K562 (cell line): ENCODE results near the gene SLC43A2. TPM values are rescaled to one million over a fixed set of nuclear protein-coding genes. Genes with fewer than 3 reads are reported as not detected.

Experiments used
- ATAC-seq: fragments of 200-7000 bp; cut with Tn5 transposase; 3 replicates; pipeline ENCODE4 v1.9.1; 2020; ENCODE audit warnings: moderate library complexity
- BruUV-seq: library from RNA; stranded (reverse); fragments of 400-500 nt; replicated peaks from 2 replicates; lab custom pipeline; 2021; lab: Mats Ljungman, UMichigan
- CTCF ChIA-PET: fragments of 300-600 bp; formaldehyde crosslinking; extraction: SDS; loops from one replicate; lab custom pipeline; 2021; ENCODE audit warnings: low intra/inter-chr PET ratio; lab: Yijun Ruan, JAX
- POLR2A ChIA-PET: fragments of 300-600, 350-650 bp; sonication (Branson Sonifier 250); formaldehyde crosslinking; extraction: SDS; loops from one replicate; lab custom pipeline; 2021; ENCODE audit warnings: antibody characterized with exemption, inconsistent platforms; lab: Yijun Ruan, JAX
- DNase-seq, 4 experiments: peaks; one replicate each; pipeline versions ENCODE4 v3.0.0 to v3.0.0-alpha.2; 2011 to 2018; ENCODE audit warnings: low spot score in 3 of 4, mixed read lengths in 3 of 4; ENCODE audit errors: extremely low read depth in 1 of 4
- FAIRE-seq: peaks from 2 replicates; lab custom pipeline; 2011; peaks lifted over from hg19 to GRCh38; lab: Jason Lieb, UNC
- H2AFZ ChIP-seq: 2 replicates; pipeline ENCODE4 v1.6.0; 2011; ENCODE audit warnings: low read depth, low read length, control low read depth, inconsistent platforms
- H3K27ac ChIP-seq: fragments of 200-600 bp; 3 replicates; pipeline ENCODE4 v1.8.0; 2011; ENCODE audit warnings: low read depth, mild to moderate bottlenecking, control low read depth, inconsistent platforms, low read length, moderate library complexity, mixed read lengths; ENCODE audit errors: extremely low read depth
- H3K27me3 ChIP-seq, 2 experiments: fragments of 300-600 bp in 1 of 2; 2 replicates in 1 of 2; 3 replicates in 1 of 2; pipeline versions ENCODE4 v1.6.0 to v1.8.0; 2011; ENCODE audit warnings: inconsistent platforms in 2 of 2, low read length in 2 of 2, mild to moderate bottlenecking in 1 of 2, mixed read lengths in 1 of 2, moderate library complexity in 1 of 2; ENCODE audit not compliant: control insufficient read depth in 2 of 2, insufficient read depth in 2 of 2
- H3K36me3 ChIP-seq: fragments of 300-600 bp; 3 replicates; pipeline ENCODE4 v1.8.0; 2011; ENCODE audit warnings: mild to moderate bottlenecking, low read length, inconsistent platforms; ENCODE audit not compliant: control insufficient read depth, insufficient read depth
- H3K4me1 ChIP-seq, 2 experiments: fragments of 200-600 bp in 1 of 2; replicated peaks in 1 of 2; 2 replicates in 1 of 2; 3 replicates in 1 of 2; pipeline versions ENCODE4 v1.5.1 to v1.8.0; 2011; ENCODE audit warnings: inconsistent platforms in 2 of 2, low read length in 2 of 2, mild to moderate bottlenecking in 1 of 2, mixed read lengths in 1 of 2, moderate library complexity in 1 of 2; ENCODE audit not compliant: control insufficient read depth in 2 of 2, insufficient read depth in 2 of 2
- H3K4me2 ChIP-seq: 2 replicates; pipeline ENCODE4 v1.6.1; 2011; ENCODE audit warnings: low read length, control low read depth, inconsistent platforms, mixed read lengths; ENCODE audit not compliant: insufficient read depth
- H3K4me3 ChIP-seq: fragments of 200-600 bp; sonication (generic), shearing (Covaris generic); 2 replicates; pipeline ENCODE4 v1.5.1; 2016; ENCODE audit warnings: control low read depth, inconsistent platforms
- H3K79me2 ChIP-seq: fragments of 200-600 bp; 3 replicates; pipeline ENCODE4 v1.8.0; 2011; ENCODE audit warnings: low read length, inconsistent platforms; ENCODE audit not compliant: control insufficient read depth, insufficient read depth
- H3K9ac ChIP-seq, 2 experiments: 2 replicates each; pipeline versions ENCODE4 v1.6.0 to v1.6.1; 2011; ENCODE audit warnings: low read depth in 2 of 2, low read length in 2 of 2, control low read depth in 1 of 2, inconsistent platforms in 1 of 2, mild to moderate bottlenecking in 1 of 2, mixed read lengths in 1 of 2; ENCODE audit not compliant: insufficient read depth in 1 of 2
- H3K9me1 ChIP-seq: one replicate; pipeline ENCODE4 v1.6.0; 2011; ENCODE audit warnings: inconsistent platforms, mild to moderate bottlenecking, low read length, moderate library complexity; ENCODE audit not compliant: control insufficient read depth, insufficient read depth
- H3K9me3 ChIP-seq: replicated peaks from 2 replicates; pipeline ENCODE4 v1.5.1; 2011; ENCODE audit warnings: low read depth, low read length, inconsistent platforms; ENCODE audit not compliant: control insufficient read depth, insufficient read depth
- H4K20me1 ChIP-seq: replicated peaks from 2 replicates; pipeline ENCODE4 v1.6.1; 2011; ENCODE audit warnings: low read length, inconsistent platforms, mixed read lengths; ENCODE audit not compliant: control insufficient read depth, insufficient read depth
- ARID2 ChIP-seq: fragments of 450-650 bp; IDR thresholded peaks from 2 replicates; pipeline ENCODE4 v1.6.1; 2017; ENCODE audit warnings: antibody characterized with exemption, mild to moderate bottlenecking
- CEBPG ChIP-seq, 3 experiments: fragments of 200-800 bp in 1 of 3; sonication (Bioruptor generic) in 1 of 3; sonication (generic) in 1 of 3; formaldehyde crosslinking in 1 of 3; IDR thresholded peaks in 2 of 3; conservative IDR thresholded peaks in 1 of 3; 2 replicates each; pipeline versions ENCODE4 v1.6.1 to v1.8.0; 2016 to 2022; ENCODE audit warnings: missing compliant biosample characterization in 2 of 3, missing genetic modification characterization in 2 of 3, mild to moderate bottlenecking in 1 of 3, missing genetic modification reagents in 1 of 3
- CSDE1 ChIP-seq, 2 experiments: fragments of 450-650 bp; IDR thresholded peaks; 2 replicates each; pipeline ENCODE4 v1.6.1; 2016; ENCODE audit warnings: mild to moderate bottlenecking in 1 of 2
- HDGF ChIP-seq: fragments of 450-650 bp; IDR thresholded peaks from 2 replicates; pipeline ENCODE4 v1.6.1; 2016
- HNRNPUL1 ChIP-seq: fragments of 200-400 bp; formaldehyde crosslinking; IDR thresholded peaks from 2 replicates; pipeline ENCODE4 v1.6.1; 2017; ENCODE audit warnings: low read length
- SIN3B ChIP-seq: fragments of 450-650 bp; IDR thresholded peaks from 2 replicates; pipeline ENCODE4 v1.6.1; 2017; ENCODE audit warnings: low read depth, mild to moderate bottlenecking, moderate library complexity
- SMARCE1 ChIP-seq: fragments of 450-650 bp; IDR thresholded peaks from 2 replicates; pipeline ENCODE4 v1.7.1; 2016; ENCODE audit warnings: mild to moderate bottlenecking
- SREBF1 ChIP-seq: fragments of 150-350 bp; IDR thresholded peaks from 2 replicates; pipeline ENCODE4 v1.6.1; 2014; ENCODE audit warnings: antibody characterized with exemption, low read depth, low read length, borderline replicate concordance
- SREBF2 ChIP-seq: sonication (generic); formaldehyde crosslinking; IDR thresholded peaks from 2 replicates; pipeline ENCODE4 v1.4.0; 2020; ENCODE audit warnings: mild to moderate bottlenecking, missing genetic modification reagents
- ZNF316 ChIP-seq: fragments of 450-650 bp; IDR thresholded peaks from 2 replicates; pipeline ENCODE4 v1.6.1; 2016
- WGBS: fragments of 100-300 bp; shearing (Covaris generic); methylation state at CpG from one replicate; pipeline ENCODE4 v1.1.6; 2016; ENCODE audit warnings: low coverage, mixed read lengths; ENCODE audit not compliant: insufficient coverage; ENCODE audit errors: missing lambda C conversion rate; 5-methylcytosine and 5-hydroxymethylcytosine counted together
- in situ Hi-C: fragments of 300-500 bp; cut with MboI; formaldehyde crosslinking; loops from 4 replicates; pipeline ENCODE4 v1.15.0; 2018; ENCODE audit warnings: inconsistent platforms, mixed read lengths
- intact Hi-C: fragments of 100-400 bp; cut with micrococcal nuclease; formaldehyde crosslinking; loops from 2 replicates; pipeline ENCODE4 v1.14.2; 2022
- polyA plus RNA-seq, 8 experiments: library from polyadenylated mRNA; depleted of rRNA in 4 of 8; stranded (reverse) in 5 of 8; unstranded in 3 of 8; fragments of >200 nt; fragmentation: Nextera tagmentation in 2 of 8; fragmentation: Illumina TruSeq in 1 of 8; extraction: Ambion mirVana in 2 of 8; extraction: Trizol in 1 of 8; gene quantifications; 2 replicates each; pipeline versions ENCODE4 v1.2.1 to v1.2.3, GENCODE V29; 2011 to 2014; ENCODE audit warnings: inconsistent platforms in 1 of 8, missing spikeins in 1 of 8
- total RNA-seq, 7 experiments: library from RNA; depleted of rRNA in 6 of 7; stranded (reverse); fragments of >200 nt in 6 of 7; fragmentation: Illumina TruSeq in 2 of 7; extraction: Trizol in 2 of 7; gene quantifications; 2 replicates each; pipeline versions ENCODE4 v1.2.1 to v1.2.3, GENCODE V29; 2011 to 2021; ENCODE audit warnings: low replicate concordance in 1 of 7
- TF ChIP-seq, protein P1 (sequence below), 2 experiments: fragments of 450-650 bp in 1 of 2; sonication (generic) in 1 of 2; formaldehyde crosslinking; conservative IDR thresholded peaks; 2 replicates each; pipeline versions ENCODE4 v1.4.0 to v1.8.1; 2020 to 2022; ENCODE audit warnings: mild to moderate bottlenecking in 1 of 2, missing genetic modification reagents in 1 of 2

SLC43A2 gene
- total and polyA plus RNA-seq, 9 of the 15 experiments (the other 6 are each of a cell fraction or from before 2014, with no cell fraction given): 0.03 to 10.2 (median 3.6) TPM

DNA sequence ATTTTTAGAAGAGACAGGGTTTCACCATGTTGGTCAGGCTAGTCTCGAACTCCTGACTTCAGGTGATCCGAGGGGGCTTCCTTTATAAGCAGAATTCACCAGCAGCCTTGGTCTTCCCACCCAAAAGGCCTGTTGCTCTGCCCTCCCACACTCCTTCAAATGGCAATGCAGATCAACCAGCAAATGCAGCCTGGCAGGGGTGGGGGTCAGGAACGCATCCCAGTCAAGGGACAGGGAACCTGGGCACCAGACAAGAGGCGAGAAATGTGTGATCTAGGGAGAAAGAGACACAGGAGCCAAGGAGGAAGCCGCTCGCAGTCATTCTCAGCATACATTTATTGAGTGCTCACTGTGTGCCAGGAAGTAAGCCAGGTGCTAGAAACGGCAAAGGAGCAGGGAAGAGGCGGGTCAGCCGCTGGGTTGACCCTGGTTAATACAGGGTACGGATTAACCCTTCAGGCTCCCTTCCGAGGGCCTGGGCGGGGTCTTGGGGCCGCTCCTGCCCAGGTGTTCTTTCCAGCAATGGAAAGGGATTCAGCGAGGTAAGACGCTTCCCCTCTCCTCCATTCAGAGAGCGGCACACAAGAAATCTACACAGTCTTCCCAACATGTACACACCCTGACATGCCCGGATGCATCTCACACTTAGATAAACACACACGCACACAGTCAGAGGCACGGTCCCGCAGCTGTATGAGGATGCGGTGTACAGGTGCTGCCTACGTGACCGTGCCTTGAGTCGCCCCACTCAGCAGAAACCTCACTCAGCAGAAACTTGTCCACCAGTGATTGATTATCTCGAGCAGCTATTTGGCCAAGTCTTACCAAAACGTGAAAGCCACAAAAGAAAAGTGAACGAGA is 59.5 kb downstream of the SLC43A2 start (continued):
- TF ChIP-seq SREBF2 (CRISPR knock-in tag): no peak
- TF ChIP-seq CEBPG (CRISPR knock-in tag; IDR thresholded peaks at IDR 0.05): no peak
- TF ChIP-seq CEBPG (tag; conservative IDR thresholded peaks at IDR 0.05 in 1 of 2, IDR thresholded peaks at IDR 0.05 in 1 of 2): no peak
- TF ChIP-seq, protein P1, sequence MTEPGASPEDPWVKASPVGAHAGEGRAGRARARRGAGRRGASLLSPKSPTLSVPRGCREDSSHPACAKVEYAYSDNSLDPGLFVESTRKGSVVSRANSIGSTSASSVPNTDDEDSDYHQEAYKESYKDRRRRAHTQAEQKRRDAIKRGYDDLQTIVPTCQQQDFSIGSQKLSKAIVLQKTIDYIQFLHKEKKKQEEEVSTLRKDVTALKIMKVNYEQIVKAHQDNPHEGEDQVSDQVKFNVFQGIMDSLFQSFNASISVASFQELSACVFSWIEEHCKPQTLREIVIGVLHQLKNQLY (CRISPR knock-in tag; conservative IDR thresholded peaks at IDR 0.05): no peak

DNA sequence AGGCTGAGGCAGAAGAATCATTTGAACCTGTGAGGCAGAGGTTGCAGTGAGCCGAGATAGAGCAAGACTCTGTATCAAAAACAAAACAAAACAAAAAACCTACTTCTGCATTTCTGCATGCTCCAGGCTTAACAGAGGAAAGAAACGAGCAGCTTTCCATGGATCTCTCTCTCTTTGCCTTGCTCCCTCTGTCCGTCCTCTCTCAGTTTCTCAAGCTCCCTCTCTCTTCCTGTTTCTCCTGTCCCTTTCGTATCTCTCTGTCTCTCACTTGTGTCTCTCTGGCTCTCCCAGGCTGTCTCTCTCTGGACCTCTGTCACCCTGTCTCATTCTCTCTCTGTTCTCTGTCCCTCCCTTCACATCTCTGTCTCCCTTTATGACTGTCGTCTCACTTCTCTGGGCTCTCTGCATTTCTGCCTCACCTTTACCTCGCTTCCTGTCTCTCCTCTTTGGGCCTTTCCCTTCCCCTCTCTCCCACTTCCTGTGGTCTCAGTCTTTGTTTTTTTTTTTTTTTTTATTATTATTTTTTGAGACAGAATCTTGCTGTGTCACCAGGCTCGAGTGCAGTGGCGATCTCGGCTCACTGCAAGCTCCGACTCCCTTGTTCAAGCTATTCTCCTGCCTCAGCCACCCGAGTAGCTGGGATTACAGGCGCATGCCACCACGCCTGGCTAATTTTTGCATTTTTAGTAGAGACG is 62.0 kb downstream of the SLC43A2 start:
- peaks cover 4% of the 10 kb centered on the region for H3K79me2 ChIP-seq
- DNase-seq (no peak), FAIRE-seq (peak; percentile 46), ATAC-seq (no peak)
- in situ Hi-C loops: no loop called here
- BruUV-seq: no TSS peak
- CTCF ChIA-PET: no interaction called here
- POLR2A ChIA-PET: interaction anchor here (1.4 kb wide), 1 partner anchor 11 kb away, joined by 5 read pairs; no protein-coding TSS in a partner anchor
- peak overlapping the region; percentile 60 to 72 for H3K9ac ChIP-seq
- no peaks in the 10 kb centered on the region for H3K9me1 ChIP-seq
- intact Hi-C loops: no loop called here
- peaks cover 14 to 48% of the 10 kb centered on the region in 2 experiments; a peak in 3 of 5 replicates for H3K4me1 ChIP-seq
- H3K36me3 ChIP-seq: no peaks in the 10 kb centered on the region
- peaks cover 2% of the 10 kb centered on the region; the same call in 1 of the 2 replicates for H4K20me1 ChIP-seq
- peak overlapping the region; percentile 100 for H2AFZ ChIP-seq
- peak overlapping the region; percentile 79 for H3K27ac ChIP-seq
- H3K27me3 ChIP-seq: no peaks in the 10 kb centered on the region
- 57% methylated on average over 7 of the region's 14 CpGs for WGBS
- no peak overlapping the region for H3K4me3 ChIP-seq
- peak overlapping the region; percentile 55 for H3K4me2 ChIP-seq
- no peaks in the 10 kb centered on the region for H3K9me3 ChIP-seq
- TF ChIP-seq HDGF (peak; percentile 68; the same call in 1 of the 2 replicates), HNRNPUL1 (no peak), ZNF316 (peak; percentile 50; the same call in 1 of the 2 replicates), SIN3B (no peak), ARID2 (0 out of 2 replicates have a peak, but pooled peaks have one; percentile 48), SMARCE1 (peak; percentile 18; the same call in 1 of the 2 replicates), CSDE1 (IDR thresholded peaks at IDR 0.05) (0 out of 4 replicates have a peak, but pooled peaks of 1 of the 2 experiments have one; percentile 47), SREBF1 (no peak)
